H1 (cell line): ENCODE measurements around the gene RPUSD1. TPM values are rescaled to one million over a fixed set of nuclear protein-coding genes. Genes with fewer than 3 reads are reported as not detected.

ENCODE experiments used
- BACH1 ChIP-seq: IDR thresholded peaks from 2 replicates; pipeline ENCODE4 v1.6.1; 2012; ENCODE audit warnings: low read length, improper control_type of control experiment
- CTBP2 ChIP-seq: IDR thresholded peaks from 2 replicates; pipeline ENCODE4 v1.7.0; 2011; ENCODE audit warnings: borderline replicate concordance, mild to moderate bottlenecking, moderate library complexity, mixed read lengths, low read length; ENCODE audit not compliant: insufficient read depth, insufficient read length
- NANOG ChIP-seq: IDR thresholded peaks from 2 replicates; pipeline ENCODE4 v1.6.1; 2011; ENCODE audit warnings: low read length, low read depth, mild to moderate bottlenecking, inconsistent platforms; ENCODE audit not compliant: insufficient read depth, poor library complexity, severe bottlenecking
- RBBP5 ChIP-seq: IDR thresholded peaks from 2 replicates; pipeline ENCODE4 v1.7.1; 2012; ENCODE audit warnings: low read depth, mild to moderate bottlenecking, inconsistent platforms, low read length, moderate library complexity, borderline replicate concordance
- TBP ChIP-seq: IDR thresholded peaks from 2 replicates; pipeline ENCODE4 v1.6.1; 2011; ENCODE audit warnings: low read depth, low read length, improper control_type of control experiment
- USF2 ChIP-seq: IDR thresholded peaks from 2 replicates; pipeline ENCODE4 v1.6.1; 2011; ENCODE audit warnings: low read length, improper control_type of control experiment
- polyA plus RNA-seq, 7 experiments: library from polyadenylated mRNA; depleted of rRNA in 3 of 7; stranded (reverse) in 5 of 7; unstranded in 2 of 7; fragments of >200 nt in 5 of 7; fragments of 200-250 nt in 2 of 7; gene quantifications; 1 replicate in 5 of 7; 2 replicates in 1 of 7; 4 replicates in 1 of 7; pipeline versions ENCODE4 v1.2.1 to v1.2.3, GENCODE V29; 2011 to 2013; ENCODE audit warnings: missing spikeins in 2 of 7, mixed read lengths in 2 of 7
- total RNA-seq: library from RNA; stranded (reverse); fragmentation: NEBNext Ultra II Directional; extraction: Animal tissue kit (Norgen Biotek cat#: 25700); gene quantifications from 2 replicates; pipeline ENCODE4 v1.2.1, GENCODE V29; 2021

Gene RPUSD1
- total and polyA plus RNA-seq, 2 of the 8 experiments (the other 6 are each of a cell fraction or from before 2014, with no cell fraction given): 32.2 to 61.8 TPM

- TF ChIP-seq RBBP5: no peak
- no peak for TF ChIP-seq TBP
- TF ChIP-seq NANOG: no peak
- no peak for TF ChIP-seq BACH1
- TF ChIP-seq USF2: no peak
- no peak for TF ChIP-seq CTBP2
Measured at GRCh38 chr16:762595-763268, 25.4 kb downstream of the RPUSD1 start (continued).
